ENCODE data around the gene ZXDC.

DNA sequence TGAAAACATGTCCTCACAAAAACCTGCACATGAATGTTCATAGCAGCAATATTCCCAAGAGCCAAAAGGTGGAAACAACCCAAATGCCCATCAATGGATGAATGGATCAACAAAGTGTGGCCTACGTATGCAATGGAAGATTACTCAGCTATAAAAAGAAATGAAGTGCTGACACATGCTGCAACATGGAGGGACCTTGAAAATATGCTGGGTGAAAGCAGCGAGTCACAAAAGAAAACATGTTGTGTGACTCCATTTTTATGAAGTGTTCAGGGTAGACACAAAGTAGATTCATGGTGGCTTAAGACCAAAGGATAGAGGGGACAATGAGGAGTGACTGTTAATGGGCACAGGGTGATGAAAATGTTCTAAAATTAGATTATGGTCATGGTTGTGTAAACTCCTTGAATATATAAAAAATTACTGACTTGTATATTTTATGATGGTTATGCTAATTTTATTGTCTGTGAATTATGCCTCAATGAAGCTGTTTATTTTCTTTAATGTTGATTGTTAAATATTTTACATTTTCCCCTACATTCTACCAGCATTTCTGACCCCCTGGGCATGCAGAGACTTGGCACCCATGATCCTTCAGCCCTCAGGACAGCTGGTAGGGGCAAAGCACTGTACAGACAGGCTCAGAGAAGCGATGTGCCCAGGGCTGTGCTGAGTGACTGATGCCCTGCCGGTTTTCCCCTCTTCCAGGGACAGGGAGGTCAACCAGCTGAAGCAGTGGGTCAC is 43.2 kb downstream of the ZXDC start:
- TF ChIP-seq POLR2A (IDR thresholded peaks at IDR 0.05): no peak
- TF ChIP-seq, protein P1, sequence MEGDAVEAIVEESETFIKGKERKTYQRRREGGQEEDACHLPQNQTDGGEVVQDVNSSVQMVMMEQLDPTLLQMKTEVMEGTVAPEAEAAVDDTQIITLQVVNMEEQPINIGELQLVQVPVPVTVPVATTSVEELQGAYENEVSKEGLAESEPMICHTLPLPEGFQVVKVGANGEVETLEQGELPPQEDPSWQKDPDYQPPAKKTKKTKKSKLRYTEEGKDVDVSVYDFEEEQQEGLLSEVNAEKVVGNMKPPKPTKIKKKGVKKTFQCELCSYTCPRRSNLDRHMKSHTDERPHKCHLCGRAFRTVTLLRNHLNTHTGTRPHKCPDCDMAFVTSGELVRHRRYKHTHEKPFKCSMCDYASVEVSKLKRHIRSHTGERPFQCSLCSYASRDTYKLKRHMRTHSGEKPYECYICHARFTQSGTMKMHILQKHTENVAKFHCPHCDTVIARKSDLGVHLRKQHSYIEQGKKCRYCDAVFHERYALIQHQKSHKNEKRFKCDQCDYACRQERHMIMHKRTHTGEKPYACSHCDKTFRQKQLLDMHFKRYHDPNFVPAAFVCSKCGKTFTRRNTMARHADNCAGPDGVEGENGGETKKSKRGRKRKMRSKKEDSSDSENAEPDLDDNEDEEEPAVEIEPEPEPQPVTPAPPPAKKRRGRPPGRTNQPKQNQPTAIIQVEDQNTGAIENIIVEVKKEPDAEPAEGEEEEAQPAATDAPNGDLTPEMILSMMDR (IDR thresholded peaks at IDR 0.05): no peak

All from esophagus squamous epithelium (tissue), 4 donors.